Kidney epithelial cell (primary cell): ENCODE measurements around the gene CTU2. TPM values are rescaled to one million over a fixed set of nuclear protein-coding genes. Genes with fewer than 3 reads are reported as not detected.

Experiments used
- DNase-seq: peaks from one replicate; pipeline ENCODE4 v3.0.0-alpha.2; 2010; ENCODE audit warnings: low read depth
- H3K27me3 ChIP-seq: 2 replicates; pipeline ENCODE4 v1.6.0; 2011; ENCODE audit warnings: low read length; ENCODE audit not compliant: control insufficient read depth, insufficient read depth
- H3K36me3 ChIP-seq: 2 replicates; pipeline ENCODE4 v1.5.1; 2011; ENCODE audit warnings: low read length; ENCODE audit not compliant: control insufficient read depth, insufficient read depth
- H3K4me3 ChIP-seq: 2 replicates; pipeline ENCODE4 v1.5.1; 2011; ENCODE audit warnings: low read depth, mild to moderate bottlenecking, control low read depth, low read length
- total RNA-seq: library from RNA; depleted of rRNA; stranded (reverse); fragments of >200 nt; gene quantifications from 2 replicates; pipeline ENCODE4 v1.2.3, GENCODE V29; 2015
- TF ChIP-seq, protein P1 (sequence below): IDR thresholded peaks from 2 replicates; pipeline ENCODE4 v1.5.1; 2011; ENCODE audit warnings: mild to moderate bottlenecking, moderate library complexity, low read length, control low read depth, inconsistent platforms; ENCODE audit not compliant: insufficient read depth, poor library complexity, severe bottlenecking

Gene CTU2
- total RNA-seq, 1 donor from 2014 or later, result 12.8 TPM

DNA sequence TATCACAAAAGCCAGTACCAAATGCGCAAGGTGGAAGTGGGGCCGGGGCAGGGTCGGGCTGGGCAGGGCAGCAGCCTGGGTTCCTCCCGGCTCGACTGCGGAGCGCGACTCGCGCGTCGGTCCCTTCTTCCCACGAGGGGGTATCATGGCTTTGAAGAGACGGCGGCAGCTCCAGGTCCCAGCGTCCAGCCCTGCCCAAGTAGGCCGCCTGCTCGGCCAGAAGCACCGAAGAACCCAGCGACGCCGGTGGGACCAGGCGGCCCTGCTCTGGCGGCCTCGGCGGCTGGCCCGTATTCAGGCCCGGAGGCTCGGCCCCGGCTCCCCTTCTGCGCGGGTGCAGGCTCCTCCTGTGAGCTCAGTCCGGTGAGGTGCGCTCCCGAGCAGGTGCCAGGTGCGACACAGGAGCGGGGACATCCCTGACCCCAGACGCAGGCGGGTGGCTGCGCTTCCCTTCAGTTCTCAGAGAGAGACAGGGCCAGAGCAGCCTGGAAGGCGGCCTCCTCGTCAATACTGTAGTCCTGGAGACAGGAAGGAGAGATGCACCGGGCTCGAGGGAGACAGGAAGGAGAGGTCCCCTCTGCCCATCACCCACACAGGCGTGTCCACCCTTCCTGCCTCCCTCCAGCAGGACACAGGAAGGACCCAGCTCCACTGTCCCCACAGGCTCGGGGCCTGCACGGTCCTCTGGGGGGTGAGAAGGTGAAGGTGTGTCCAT, 9.0 kb upstream of the CTU2 start:
- Histone ChIP-seq H3K36me3 (no peaks in the 10 kb centered on the region), H3K4me3 (no peak overlapping the region), H3K27me3 (no peaks in the 10 kb centered on the region)
- DNase-seq, result no peak
- TF ChIP-seq, protein P1, sequence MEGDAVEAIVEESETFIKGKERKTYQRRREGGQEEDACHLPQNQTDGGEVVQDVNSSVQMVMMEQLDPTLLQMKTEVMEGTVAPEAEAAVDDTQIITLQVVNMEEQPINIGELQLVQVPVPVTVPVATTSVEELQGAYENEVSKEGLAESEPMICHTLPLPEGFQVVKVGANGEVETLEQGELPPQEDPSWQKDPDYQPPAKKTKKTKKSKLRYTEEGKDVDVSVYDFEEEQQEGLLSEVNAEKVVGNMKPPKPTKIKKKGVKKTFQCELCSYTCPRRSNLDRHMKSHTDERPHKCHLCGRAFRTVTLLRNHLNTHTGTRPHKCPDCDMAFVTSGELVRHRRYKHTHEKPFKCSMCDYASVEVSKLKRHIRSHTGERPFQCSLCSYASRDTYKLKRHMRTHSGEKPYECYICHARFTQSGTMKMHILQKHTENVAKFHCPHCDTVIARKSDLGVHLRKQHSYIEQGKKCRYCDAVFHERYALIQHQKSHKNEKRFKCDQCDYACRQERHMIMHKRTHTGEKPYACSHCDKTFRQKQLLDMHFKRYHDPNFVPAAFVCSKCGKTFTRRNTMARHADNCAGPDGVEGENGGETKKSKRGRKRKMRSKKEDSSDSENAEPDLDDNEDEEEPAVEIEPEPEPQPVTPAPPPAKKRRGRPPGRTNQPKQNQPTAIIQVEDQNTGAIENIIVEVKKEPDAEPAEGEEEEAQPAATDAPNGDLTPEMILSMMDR, result no peak

DNA sequence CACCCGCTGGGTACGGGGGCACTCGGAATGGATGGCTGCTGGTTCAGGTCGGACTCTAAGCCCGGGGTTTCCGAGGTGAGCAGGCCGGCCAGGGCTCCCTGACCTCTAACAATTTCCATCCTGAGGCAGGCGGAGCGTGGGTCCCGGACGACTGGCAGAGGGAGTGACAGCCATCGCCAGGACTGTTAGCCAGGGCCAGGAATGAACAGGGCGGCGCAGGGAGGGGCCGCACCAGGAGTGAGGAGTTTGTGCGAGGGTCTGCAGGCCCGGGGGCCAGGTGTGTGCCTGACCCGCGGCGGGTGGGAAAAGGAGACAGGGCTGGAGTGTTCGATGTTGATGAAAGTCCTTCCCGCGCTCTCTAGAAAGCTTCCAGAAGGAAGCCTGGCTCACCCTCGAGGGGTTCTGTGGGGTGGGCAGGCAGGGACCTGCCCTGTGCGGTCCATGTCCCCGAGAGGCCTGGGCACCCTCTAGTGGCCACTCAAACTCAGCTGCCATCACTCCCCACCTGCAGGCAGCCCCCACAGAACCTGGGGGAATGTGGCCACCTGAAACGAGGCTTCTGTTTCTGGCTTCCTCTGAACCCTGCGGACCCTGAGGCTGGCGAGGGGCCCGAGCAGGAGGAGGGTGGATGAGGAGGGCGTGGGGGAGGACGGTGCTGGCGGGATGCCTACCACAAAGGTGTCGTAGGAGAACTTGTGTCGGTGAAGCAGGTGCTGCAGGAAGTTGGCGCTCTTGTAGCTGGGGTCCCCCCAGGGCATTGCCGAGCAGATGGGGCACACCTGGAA, 8.3 kb upstream of the CTU2 start:
- Histone ChIP-seq H3K27me3 (no peaks in the 10 kb centered on the region), H3K36me3 (no peaks in the 10 kb centered on the region), H3K4me3 (no peak overlapping the region)
- TF ChIP-seq, protein P1, result peak; percentile 50
- no peak for DNase-seq

DNA sequence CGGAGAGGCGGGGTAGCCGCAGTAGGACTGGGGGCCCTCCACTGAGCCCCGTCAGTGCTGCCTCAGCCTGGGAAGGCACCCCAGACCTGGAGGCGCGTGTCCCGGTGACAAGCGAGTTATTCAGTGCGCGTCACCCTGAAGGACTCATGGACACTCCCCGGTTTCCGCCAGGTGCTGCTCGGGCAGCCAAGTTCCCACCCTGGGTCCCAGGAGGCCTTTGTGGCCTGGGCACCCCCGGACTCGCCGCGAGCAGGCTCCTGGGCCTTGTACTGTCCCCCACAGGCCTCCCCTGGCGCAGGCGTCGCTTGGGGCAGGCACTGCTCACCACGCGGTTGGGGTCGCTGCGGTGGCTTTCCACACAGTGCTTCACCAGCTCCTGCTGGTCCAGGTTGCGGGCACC, 7.7 kb upstream of the CTU2 start:
- TF ChIP-seq, protein P1, result no peak
- Histone ChIP-seq H3K36me3 (no peaks in the 10 kb centered on the region), H3K4me3 (no peak overlapping the region), H3K27me3 (no peaks in the 10 kb centered on the region)
- no peak for DNase-seq

DNA sequence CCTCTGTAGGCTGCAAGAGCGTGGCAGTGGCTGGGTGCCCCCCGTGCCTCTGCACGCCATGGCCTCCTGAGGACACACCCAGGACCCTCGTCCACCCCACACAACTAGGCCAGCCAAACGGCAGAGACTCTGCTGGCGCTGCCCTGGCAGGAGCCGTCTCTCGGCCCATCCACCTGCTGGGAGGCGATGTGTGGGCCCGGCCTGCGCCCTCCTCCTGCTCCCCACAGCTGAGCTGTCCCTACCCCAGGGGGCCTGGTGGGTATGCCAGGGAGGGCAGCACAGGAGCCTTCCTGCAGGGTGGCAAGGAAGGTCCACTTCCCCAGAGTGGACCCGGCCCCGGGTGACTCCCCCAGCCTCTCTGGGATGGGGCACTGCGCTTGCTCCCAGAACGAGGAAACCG, 7.1 kb upstream of the CTU2 start:
- no peak for DNase-seq
- TF ChIP-seq, protein P1, result no peak
- H3K4me3 ChIP-seq, result no peak overlapping the region
- no peaks in the 10 kb centered on the region for H3K27me3 ChIP-seq
- H3K36me3 ChIP-seq, result no peaks in the 10 kb centered on the region

DNA sequence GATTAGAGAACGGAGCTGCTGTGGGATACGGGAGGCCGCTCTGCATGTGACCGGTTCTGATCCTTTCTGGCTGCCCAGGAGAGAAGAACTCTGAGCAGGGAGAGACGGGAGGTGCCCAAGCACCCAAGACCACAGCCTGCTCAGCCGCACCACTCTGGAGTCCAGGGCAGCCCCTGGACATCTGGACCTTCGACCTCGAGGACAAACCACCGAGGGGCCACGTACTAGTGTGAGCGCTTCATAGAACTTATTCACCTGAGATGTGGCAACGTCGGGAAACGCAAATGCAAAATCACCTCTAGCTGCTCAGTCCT, 6.0 kb upstream of the CTU2 start:
- H3K4me3 ChIP-seq, result no peak overlapping the region
- DNase-seq, result no peak
- TF ChIP-seq, protein P1, result no peak
- no peaks in the 10 kb centered on the region for H3K36me3 ChIP-seq
- H3K27me3 ChIP-seq, result no peaks in the 10 kb centered on the region
